Endodermal cell (in vitro differentiated cells): ENCODE measurements around the gene TBX1. TPM values are rescaled to one million over a fixed set of nuclear protein-coding genes. Genes with fewer than 3 reads are reported as not detected.

ENCODE experiments used
- DNase-seq: peaks from one replicate; pipeline ENCODE4 v3.0.0-alpha.2; 2017
- H3K27ac ChIP-seq: 2 replicates; pipeline ENCODE4 v1.5.1; 2013; ENCODE audit warnings: mild to moderate bottlenecking, low read depth, low read length, moderate library complexity
- H3K27me3 ChIP-seq: 2 replicates; pipeline ENCODE4 v1.6.1; 2013; ENCODE audit warnings: mild to moderate bottlenecking, low read length, moderate library complexity; ENCODE audit not compliant: insufficient read depth, control insufficient read depth, poor library complexity, severe bottlenecking
- H3K36me3 ChIP-seq: 2 replicates; pipeline ENCODE4 v1.7.0; 2013; ENCODE audit warnings: mild to moderate bottlenecking, low read length, moderate library complexity; ENCODE audit not compliant: control insufficient read depth, insufficient read depth
- H3K4me1 ChIP-seq: one replicate; pipeline ENCODE4 v1.7.0; 2013; ENCODE audit warnings: low read length; ENCODE audit not compliant: control insufficient read depth, insufficient read depth
- H3K4me3 ChIP-seq: 2 replicates; pipeline ENCODE4 v1.5.1; 2013; ENCODE audit warnings: mild to moderate bottlenecking, low read length, moderate library complexity
- H3K9ac ChIP-seq: 2 replicates; pipeline ENCODE4 v1.6.1; 2013; ENCODE audit warnings: mild to moderate bottlenecking, low read length, moderate library complexity; ENCODE audit not compliant: poor library complexity, severe bottlenecking; ENCODE audit errors: extremely low read depth
- H3K9me3 ChIP-seq: 2 replicates; pipeline ENCODE4 v1.6.1; 2013; ENCODE audit warnings: mild to moderate bottlenecking, low read length, moderate library complexity; ENCODE audit not compliant: control insufficient read depth
- H3K27ac Mint-ChIP-seq: 2 replicates; pipeline ENCODE4 v1.8.0; 2020; ENCODE audit warnings: mixed read lengths
- H3K27me3 Mint-ChIP-seq: 2 replicates; pipeline ENCODE4 v1.8.0; 2021; ENCODE audit warnings: mild to moderate bottlenecking, mixed read lengths; ENCODE audit not compliant: insufficient read depth
- H3K36me3 Mint-ChIP-seq: 2 replicates; pipeline ENCODE4 v1.8.0; 2020; ENCODE audit warnings: low read depth, mixed read lengths
- H3K4me1 Mint-ChIP-seq: 2 replicates; pipeline ENCODE4 v1.8.0; 2020; ENCODE audit warnings: mixed read lengths
- H3K4me3 Mint-ChIP-seq: 2 replicates; pipeline ENCODE4 v1.8.0; 2020; ENCODE audit warnings: mild to moderate bottlenecking, moderate library complexity, mixed read lengths
- H3K9me3 Mint-ChIP-seq: 2 replicates; pipeline ENCODE4 v1.8.0; 2020; ENCODE audit warnings: mild to moderate bottlenecking, mixed read lengths
- CTCF ChIP-seq: fragments of 200-600 bp; sonication (generic); conservative IDR thresholded peaks from 2 replicates; pipeline ENCODE4 v1.5.0; 2021; ENCODE audit warnings: antibody characterized with exemption, mild to moderate bottlenecking
- WGBS, 2 experiments: methylation state at CpG; one replicate each; pipeline versions ENCODE4 v1.1.5 to v1.1.7; 2013; ENCODE audit warnings: missing lambda C conversion rate in 2 of 2, mixed read lengths in 1 of 2; ENCODE audit not compliant: insufficient coverage in 1 of 2, insufficient read length in 1 of 2; 5-methylcytosine and 5-hydroxymethylcytosine counted together
- total RNA-seq, 2 donors: library from RNA; stranded (reverse); fragmentation: NEBNext Ultra II Directional in 1 of 2; extraction: Animal tissue kit (Norgen Biotek cat#: 25700) in 1 of 2; gene quantifications; 2 replicates in 1 of 2; 3 replicates in 1 of 2; pipeline ENCODE4 v1.2.1, GENCODE V29; 2021

The TBX1 gene
- total RNA-seq, 2 donors from 2014 or later = 1.3 TPM; not detected in 1

- Histone ChIP-seq H3K9me3 (no peaks in the 10 kb centered on the region), H3K27me3 (peaks cover 56% of the 10 kb centered on the region), H3K4me1 (no peaks in the 10 kb centered on the region), H3K4me3 (no peak overlapping the region), H3K9ac (no peak overlapping the region), H3K36me3 (no peaks in the 10 kb centered on the region), H3K27ac (no peak overlapping the region)
- no peaks in the 10 kb centered on the region for H3K4me1 Mint-ChIP-seq
- TF ChIP-seq CTCF = no peak
- no peak overlapping the region for H3K4me3 Mint-ChIP-seq
- 83 to 94% methylated on average over 6 to 9 of the region's 9 CpGs for WGBS, 2 experiments
- no peaks in the 10 kb centered on the region for H3K36me3 Mint-ChIP-seq
- no peaks in the 10 kb centered on the region for H3K9me3 Mint-ChIP-seq
- no peak overlapping the region for H3K27ac Mint-ChIP-seq
- peaks cover 43% of the 10 kb centered on the region for H3K27me3 Mint-ChIP-seq
- DNase-seq = no peak
Observed at GRCh38 chr22:19773470-19774040, 13.0 kb downstream of the TBX1 start.

- Histone ChIP-seq H3K27me3 (peaks cover 51% of the 10 kb centered on the region), H3K9me3 (no peaks in the 10 kb centered on the region), H3K27ac (no peak overlapping the region), H3K9ac (no peak overlapping the region), H3K36me3 (no peaks in the 10 kb centered on the region), H3K4me1 (no peaks in the 10 kb centered on the region), H3K4me3 (no peak overlapping the region)
- Mint-ChIP-seq H3K4me1 (no peaks in the 10 kb centered on the region), H3K36me3 (no peaks in the 10 kb centered on the region), H3K4me3 (no peak overlapping the region), H3K27me3 (peaks cover 39% of the 10 kb centered on the region), H3K27ac (no peak overlapping the region), H3K9me3 (no peaks in the 10 kb centered on the region)
- no peak for DNase-seq
- TF ChIP-seq CTCF = no peak
- WGBS, 2 experiments = 91 to 96% methylated on average over 7 to 8 of the region's 8 CpGs
Observed at GRCh38 chr22:19774628-19775027, 14.1 kb downstream of the TBX1 start.

GRCh38 chr22:19775496-19776325 lies 15.1 kb downstream of the TBX1 start:
- no peaks in the 10 kb centered on the region for H3K9me3 ChIP-seq

More at GRCh38 chr22:19775496-19776325, 15.1 kb downstream of the TBX1 start:
- Mint-ChIP-seq H3K9me3 (no peaks in the 10 kb centered on the region), H3K4me1 (no peaks in the 10 kb centered on the region), H3K36me3 (no peaks in the 10 kb centered on the region), H3K4me3 (no peak overlapping the region), H3K27ac (no peak overlapping the region), H3K27me3 (peaks cover 29% of the 10 kb centered on the region)
- no peak for DNase-seq
- H3K36me3 ChIP-seq = no peaks in the 10 kb centered on the region
- H3K27ac ChIP-seq = no peak overlapping the region
- H3K27me3 ChIP-seq = peaks cover 40% of the 10 kb centered on the region
- no peak overlapping the region for H3K9ac ChIP-seq
- WGBS, 2 experiments = 92 to 94% methylated on average over 10 to 24 of the region's 24 CpGs
- no peak overlapping the region for H3K4me3 ChIP-seq
- H3K4me1 ChIP-seq = no peaks in the 10 kb centered on the region
- TF ChIP-seq CTCF = no peak
